Glutamatergic neuron (in vitro differentiated cells): ENCODE results near the gene FAM161A. TPM values are rescaled to one million over a fixed set of nuclear protein-coding genes. Genes with fewer than 3 reads are reported as not detected.

Experiments
- DNase-seq: peaks from one replicate; pipeline ENCODE4 v3.0.0; 2022
- H3K27ac Mint-ChIP-seq: one replicate; pipeline ENCODE4 v1.8.0; 2020; ENCODE audit warnings: mild to moderate bottlenecking, mixed read lengths, inconsistent platforms; ENCODE audit not compliant: unreplicated experiment
- H3K27me3 Mint-ChIP-seq: one replicate; pipeline ENCODE4 v1.8.0; 2020; ENCODE audit warnings: mild to moderate bottlenecking, moderate library complexity, mixed read lengths, inconsistent platforms; ENCODE audit not compliant: unreplicated experiment
- H3K36me3 Mint-ChIP-seq: one replicate; pipeline ENCODE4 v1.8.0; 2020; ENCODE audit warnings: mild to moderate bottlenecking, mixed read lengths, inconsistent platforms; ENCODE audit not compliant: unreplicated experiment
- H3K4me1 Mint-ChIP-seq: one replicate; pipeline ENCODE4 v1.8.0; 2020; ENCODE audit warnings: mild to moderate bottlenecking, low read depth, mixed read lengths, inconsistent platforms; ENCODE audit not compliant: unreplicated experiment
- H3K4me3 Mint-ChIP-seq: one replicate; pipeline ENCODE4 v1.8.0; 2020; ENCODE audit warnings: mild to moderate bottlenecking, mixed read lengths, inconsistent platforms; ENCODE audit not compliant: unreplicated experiment
- H3K9me3 Mint-ChIP-seq: one replicate; pipeline ENCODE4 v1.8.0; 2020; ENCODE audit warnings: mild to moderate bottlenecking, moderate library complexity, mixed read lengths, inconsistent platforms; ENCODE audit not compliant: unreplicated experiment
- CTCF ChIP-seq: fragments of 200-600 bp; sonication (generic); IDR thresholded peaks from one replicate; pipeline ENCODE4 v1.5.0; 2021; ENCODE audit not compliant: partially characterized antibody, unreplicated experiment
- long read RNA-seq: library from polyadenylated mRNA; unstranded; transcript quantifications from one replicate; pipeline ENCODE4 v2.0.0, GENCODE V29; 2020; ENCODE audit not compliant: unreplicated experiment
- total RNA-seq: library from RNA; stranded (reverse); fragmentation: NEBNext Ultra II Directional; extraction: Animal tissue kit (Norgen Biotek cat#: 25700); gene quantifications from one replicate; pipeline ENCODE4 v1.2.1, GENCODE V29; 2021; ENCODE audit not compliant: unreplicated experiment

Gene FAM161A
- total RNA-seq = 13.4 TPM
- long read RNA-seq, partial matches to known transcripts = 9 of 10 reads
- long read RNA-seq, other reads (novel, unspliced or antisense) = 0 of 10 reads

GRCh38 chr2:61853847-61854563, at the start of gene FAM161A:
Gene FAM161A, minus strand, starts transcription at chr2:61854060. Its CDS starts 19 bp downstream, at chr2:61854041.
- peak; percentile 93 for DNase-seq
- Mint-ChIP-seq H3K36me3 (no peaks in the 10 kb centered on the region), H3K4me3 (peak within 1 kb of the TSS; percentile 96), H3K9me3 (peaks cover 6% of the 10 kb centered on the region), H3K27me3 (peaks cover 3% of the 10 kb centered on the region), H3K27ac (peak within 1 kb of the TSS; percentile 98), H3K4me1 (peaks cover 2% of the 10 kb centered on the region)
- no peak for TF ChIP-seq CTCF

- DNase-seq = no peak
- no peak overlapping the region for H3K4me3 Mint-ChIP-seq
- no peaks in the 10 kb centered on the region for H3K9me3 Mint-ChIP-seq
- no peak overlapping the region for H3K27ac Mint-ChIP-seq
- H3K4me1 Mint-ChIP-seq = no peaks in the 10 kb centered on the region
- no peaks in the 10 kb centered on the region for H3K27me3 Mint-ChIP-seq
- no peak for TF ChIP-seq CTCF
- no peaks in the 10 kb centered on the region for H3K36me3 Mint-ChIP-seq
These were observed 46.4 kb upstream of the FAM161A start for GRCh38 chr2:61900281-61900680.

GRCh38 chr2:61898810-61899209, 45.0 kb upstream of the FAM161A start:
- H3K27me3 Mint-ChIP-seq = no peaks in the 10 kb centered on the region

GRCh38 chr2:61888267-61889055, 34.6 kb upstream of the FAM161A start, which contains the start of gene CCT4:
Gene CCT4, minus strand, starts transcription at chr2:61888656. Its CDS starts 149 bp downstream, at chr2:61888507.
- Mint-ChIP-seq H3K4me3 (peak within 1 kb of the TSS; percentile 92), H3K4me1 (peaks cover 4% of the 10 kb centered on the region), H3K9me3 (peaks cover 1% of the 10 kb centered on the region), H3K36me3 (no peaks in the 10 kb centered on the region), H3K27me3 (peaks cover 2% of the 10 kb centered on the region), H3K27ac (peak within 1 kb of the TSS; percentile 96)
- peak; percentile 94 for DNase-seq
- TF ChIP-seq CTCF = no peak

More at GRCh38 chr2:61898810-61899209, 45.0 kb upstream of the FAM161A start:
- H3K27ac Mint-ChIP-seq = no peak overlapping the region
- no peak for DNase-seq
- H3K4me3 Mint-ChIP-seq = no peak overlapping the region
- no peaks in the 10 kb centered on the region for H3K36me3 Mint-ChIP-seq
- no peak for TF ChIP-seq CTCF
- H3K4me1 Mint-ChIP-seq = no peaks in the 10 kb centered on the region
- no peaks in the 10 kb centered on the region for H3K9me3 Mint-ChIP-seq
